Body of pancreas (tissue), 4 donors: ENCODE data around the gene CAMK1D.

Experiments used
- POLR2A ChIP-seq, 3 donors: fragments of 450-650 bp; IDR thresholded peaks; one replicate each; pipeline ENCODE4 v1.6.1; 2016; ENCODE audit warnings: antibody characterized with exemption in 3 of 3, mild to moderate bottlenecking in 2 of 3
- TF ChIP-seq, protein P1 (sequence below), 7 experiments: fragments of 450-650 bp in 4 of 7; fragments of 200-600 bp in 3 of 7; sonication (generic) in 3 of 7; IDR thresholded peaks; one replicate each; pipeline ENCODE4 v1.5.1; 2016 to 2019; ENCODE audit warnings: antibody characterized with exemption in 7 of 7

DNA sequence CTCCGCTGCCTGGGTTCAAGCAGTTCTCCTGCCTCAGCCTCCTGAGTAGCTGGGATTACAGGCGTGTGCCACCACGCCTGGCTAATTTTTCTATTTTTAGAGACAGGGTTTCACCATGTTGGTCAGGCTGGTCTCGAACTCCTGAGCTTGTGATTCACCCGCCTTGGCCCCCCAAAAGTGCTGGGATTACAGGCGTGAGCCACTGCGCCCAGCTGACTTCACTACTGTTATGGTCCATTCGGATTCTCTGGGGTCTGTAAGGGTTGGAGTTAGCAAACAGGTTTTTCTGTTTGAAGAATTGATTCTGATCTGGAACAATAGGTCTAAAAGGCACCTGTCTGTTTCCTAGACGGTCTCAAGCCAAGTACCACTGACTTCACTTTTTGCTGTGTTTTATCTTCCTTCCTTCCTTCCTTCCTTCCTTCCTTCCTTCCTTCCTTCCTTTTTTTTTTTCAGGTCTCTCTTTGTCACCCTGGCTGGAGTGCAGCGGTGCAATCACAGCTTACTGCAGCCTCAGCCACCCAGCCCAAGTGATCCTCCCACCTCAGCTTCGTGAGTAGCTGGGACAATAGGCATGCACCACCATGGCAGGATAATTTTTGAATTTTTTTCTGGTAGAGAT is 192.2 kb downstream of the CAMK1D start:
- TF ChIP-seq, protein P1, sequence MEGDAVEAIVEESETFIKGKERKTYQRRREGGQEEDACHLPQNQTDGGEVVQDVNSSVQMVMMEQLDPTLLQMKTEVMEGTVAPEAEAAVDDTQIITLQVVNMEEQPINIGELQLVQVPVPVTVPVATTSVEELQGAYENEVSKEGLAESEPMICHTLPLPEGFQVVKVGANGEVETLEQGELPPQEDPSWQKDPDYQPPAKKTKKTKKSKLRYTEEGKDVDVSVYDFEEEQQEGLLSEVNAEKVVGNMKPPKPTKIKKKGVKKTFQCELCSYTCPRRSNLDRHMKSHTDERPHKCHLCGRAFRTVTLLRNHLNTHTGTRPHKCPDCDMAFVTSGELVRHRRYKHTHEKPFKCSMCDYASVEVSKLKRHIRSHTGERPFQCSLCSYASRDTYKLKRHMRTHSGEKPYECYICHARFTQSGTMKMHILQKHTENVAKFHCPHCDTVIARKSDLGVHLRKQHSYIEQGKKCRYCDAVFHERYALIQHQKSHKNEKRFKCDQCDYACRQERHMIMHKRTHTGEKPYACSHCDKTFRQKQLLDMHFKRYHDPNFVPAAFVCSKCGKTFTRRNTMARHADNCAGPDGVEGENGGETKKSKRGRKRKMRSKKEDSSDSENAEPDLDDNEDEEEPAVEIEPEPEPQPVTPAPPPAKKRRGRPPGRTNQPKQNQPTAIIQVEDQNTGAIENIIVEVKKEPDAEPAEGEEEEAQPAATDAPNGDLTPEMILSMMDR (IDR thresholded peaks at IDR 0.05): no peak
- no peak for TF ChIP-seq POLR2A (IDR thresholded peaks at IDR 0.05)
